HepG2 (cell line): ENCODE results near the gene UST. TPM values are rescaled to one million over a fixed set of nuclear protein-coding genes. Genes with fewer than 3 reads are reported as not detected.

ENCODE experiments used
- MTA3 ChIP-seq: sonication (generic); formaldehyde crosslinking; IDR thresholded peaks from 2 replicates; pipeline ENCODE4 v1.4.0; 2020; ENCODE audit warnings: missing genetic modification reagents
- RFX1 ChIP-seq: fragments of 450-650 bp; IDR thresholded peaks from 2 replicates; pipeline ENCODE4 v1.6.1; 2017
- SRF ChIP-seq: IDR thresholded peaks from 2 replicates; pipeline ENCODE4 v1.6.1; 2011; ENCODE audit warnings: mild to moderate bottlenecking, low read depth, low read length, moderate library complexity
- TMF1 ChIP-seq: sonication (generic); formaldehyde crosslinking; IDR thresholded peaks from 2 replicates; pipeline ENCODE4 v1.8.1; 2022; ENCODE audit warnings: low read depth, missing genetic modification reagents
- ZFP41 ChIP-seq: sonication (generic); formaldehyde crosslinking; IDR thresholded peaks from 2 replicates; pipeline ENCODE4 v1.4.0; 2020; ENCODE audit warnings: mild to moderate bottlenecking, missing genetic modification reagents, borderline replicate concordance
- ZNF382 ChIP-seq: sonication (generic); formaldehyde crosslinking; IDR thresholded peaks from 2 replicates; pipeline ENCODE4 v1.5.0; 2020; ENCODE audit warnings: missing genetic modification reagents, mild to moderate bottlenecking, borderline replicate concordance
- ZNF607 ChIP-seq: sonication (generic); formaldehyde crosslinking; IDR thresholded peaks from 2 replicates; pipeline ENCODE4 v1.5.1; 2020; ENCODE audit warnings: missing genetic modification reagents, mild to moderate bottlenecking, borderline replicate concordance
- ZNF614 ChIP-seq: IDR thresholded peaks from 2 replicates; pipeline ENCODE4 v1.6.1; 2018; ENCODE audit warnings: missing biosample characterization, missing genetic modification reagents, inconsistent platforms, borderline replicate concordance
- polyA plus RNA-seq, 8 experiments: library from polyadenylated mRNA; depleted of rRNA in 3 of 8; stranded (reverse) in 7 of 8; unstranded in 1 of 8; fragments of >200 nt; fragmentation: Illumina TruSeq in 4 of 8; extraction: Trizol in 4 of 8; gene quantifications; 2 replicates each; pipeline versions ENCODE4 v1.2.1 to v1.2.3, GENCODE V29; 2011 to 2016; ENCODE audit warnings: low read depth in 4 of 8, missing spikeins in 1 of 8, mixed read lengths in 1 of 8; ENCODE audit not compliant: insufficient read depth in 1 of 8
- total RNA-seq, 5 experiments: library from RNA; depleted of rRNA; stranded (reverse); fragments of >200 nt; fragmentation: Illumina TruSeq; extraction: Trizol; gene quantifications; 2 replicates each; pipeline ENCODE4 v1.2.3, GENCODE V29; 2016; ENCODE audit warnings: low read depth in 1 of 5
- TF ChIP-seq, protein P1 (sequence below): IDR thresholded peaks from 2 replicates; pipeline ENCODE4 v1.6.1; 2016; ENCODE audit warnings: mild to moderate bottlenecking
- TF ChIP-seq, protein P2 (sequence below): IDR thresholded peaks from 2 replicates; pipeline ENCODE4 v1.4.0; 2020; ENCODE audit warnings: mild to moderate bottlenecking, missing genetic modification reagents
- TF ChIP-seq, protein P3 (sequence below): sonication (generic); formaldehyde crosslinking; IDR thresholded peaks from 2 replicates; pipeline ENCODE4 v1.5.0; 2020; ENCODE audit warnings: mild to moderate bottlenecking, missing genetic modification reagents, moderate library complexity

UST gene
- total and polyA plus RNA-seq, 2 of the 13 experiments (the other 11 are each of a cell fraction or from before 2014, with no cell fraction given) = 0.27 TPM; not detected in 1

DNA sequence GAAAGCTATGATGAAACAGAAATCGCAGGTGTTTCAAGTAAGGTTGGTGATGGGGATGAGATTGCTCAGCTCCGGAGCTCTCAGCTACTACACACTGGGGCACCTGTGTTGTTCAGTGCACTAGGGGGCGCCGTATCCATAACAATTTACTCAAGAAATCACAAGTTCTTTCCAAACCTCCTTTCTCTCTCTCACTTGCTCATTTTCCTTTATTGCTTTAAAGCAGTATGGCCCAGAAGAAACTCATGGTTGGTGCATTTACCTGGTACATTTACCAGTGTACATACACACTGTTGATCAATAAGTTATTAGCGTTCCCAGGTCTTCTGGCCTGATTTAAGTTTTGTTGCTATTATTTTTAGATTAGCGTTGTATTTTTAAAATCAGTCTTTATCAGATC, 335.5 kb downstream of the UST start (continued):
- TF ChIP-seq, protein P1, sequence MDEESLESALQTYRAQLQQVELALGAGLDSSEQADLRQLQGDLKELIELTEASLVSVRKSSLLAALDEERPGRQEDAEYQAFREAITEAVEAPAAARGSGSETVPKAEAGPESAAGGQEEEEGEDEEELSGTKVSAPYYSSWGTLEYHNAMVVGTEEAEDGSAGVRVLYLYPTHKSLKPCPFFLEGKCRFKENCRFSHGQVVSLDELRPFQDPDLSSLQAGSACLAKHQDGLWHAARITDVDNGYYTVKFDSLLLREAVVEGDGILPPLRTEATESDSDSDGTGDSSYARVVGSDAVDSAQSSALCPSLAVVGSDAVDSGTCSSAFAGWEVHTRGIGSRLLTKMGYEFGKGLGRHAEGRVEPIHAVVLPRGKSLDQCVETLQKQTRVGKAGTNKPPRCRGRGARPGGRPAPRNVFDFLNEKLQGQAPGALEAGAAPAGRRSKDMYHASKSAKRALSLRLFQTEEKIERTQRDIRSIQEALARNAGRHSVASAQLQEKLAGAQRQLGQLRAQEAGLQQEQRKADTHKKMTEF (CRISPR knock-in tag) = peak; percentile 55; the same call in 1 of the 2 replicates
- no peak for TF ChIP-seq RFX1
- no peak for TF ChIP-seq ZFP41
- TF ChIP-seq ZNF614 (CRISPR knock-in tag) = 0 out of 2 replicates have a peak, but pooled peaks have one; percentile 45
- TF ChIP-seq ZNF382 (CRISPR knock-in tag) = no peak
- TF ChIP-seq, protein P2, sequence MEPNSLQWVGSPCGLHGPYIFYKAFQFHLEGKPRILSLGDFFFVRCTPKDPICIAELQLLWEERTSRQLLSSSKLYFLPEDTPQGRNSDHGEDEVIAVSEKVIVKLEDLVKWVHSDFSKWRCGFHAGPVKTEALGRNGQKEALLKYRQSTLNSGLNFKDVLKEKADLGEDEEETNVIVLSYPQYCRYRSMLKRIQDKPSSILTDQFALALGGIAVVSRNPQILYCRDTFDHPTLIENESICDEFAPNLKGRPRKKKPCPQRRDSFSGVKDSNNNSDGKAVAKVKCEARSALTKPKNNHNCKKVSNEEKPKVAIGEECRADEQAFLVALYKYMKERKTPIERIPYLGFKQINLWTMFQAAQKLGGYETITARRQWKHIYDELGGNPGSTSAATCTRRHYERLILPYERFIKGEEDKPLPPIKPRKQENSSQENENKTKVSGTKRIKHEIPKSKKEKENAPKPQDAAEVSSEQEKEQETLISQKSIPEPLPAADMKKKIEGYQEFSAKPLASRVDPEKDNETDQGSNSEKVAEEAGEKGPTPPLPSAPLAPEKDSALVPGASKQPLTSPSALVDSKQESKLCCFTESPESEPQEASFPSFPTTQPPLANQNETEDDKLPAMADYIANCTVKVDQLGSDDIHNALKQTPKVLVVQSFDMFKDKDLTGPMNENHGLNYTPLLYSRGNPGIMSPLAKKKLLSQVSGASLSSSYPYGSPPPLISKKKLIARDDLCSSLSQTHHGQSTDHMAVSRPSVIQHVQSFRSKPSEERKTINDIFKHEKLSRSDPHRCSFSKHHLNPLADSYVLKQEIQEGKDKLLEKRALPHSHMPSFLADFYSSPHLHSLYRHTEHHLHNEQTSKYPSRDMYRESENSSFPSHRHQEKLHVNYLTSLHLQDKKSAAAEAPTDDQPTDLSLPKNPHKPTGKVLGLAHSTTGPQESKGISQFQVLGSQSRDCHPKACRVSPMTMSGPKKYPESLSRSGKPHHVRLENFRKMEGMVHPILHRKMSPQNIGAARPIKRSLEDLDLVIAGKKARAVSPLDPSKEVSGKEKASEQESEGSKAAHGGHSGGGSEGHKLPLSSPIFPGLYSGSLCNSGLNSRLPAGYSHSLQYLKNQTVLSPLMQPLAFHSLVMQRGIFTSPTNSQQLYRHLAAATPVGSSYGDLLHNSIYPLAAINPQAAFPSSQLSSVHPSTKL (CRISPR knock-in tag) = 0 out of 2 replicates have a peak, but pooled peaks have one; percentile 19
- TF ChIP-seq TMF1 = no peak
- no peak for TF ChIP-seq ZNF607 (CRISPR knock-in tag)
- TF ChIP-seq SRF = no peak
- TF ChIP-seq, protein P3, sequence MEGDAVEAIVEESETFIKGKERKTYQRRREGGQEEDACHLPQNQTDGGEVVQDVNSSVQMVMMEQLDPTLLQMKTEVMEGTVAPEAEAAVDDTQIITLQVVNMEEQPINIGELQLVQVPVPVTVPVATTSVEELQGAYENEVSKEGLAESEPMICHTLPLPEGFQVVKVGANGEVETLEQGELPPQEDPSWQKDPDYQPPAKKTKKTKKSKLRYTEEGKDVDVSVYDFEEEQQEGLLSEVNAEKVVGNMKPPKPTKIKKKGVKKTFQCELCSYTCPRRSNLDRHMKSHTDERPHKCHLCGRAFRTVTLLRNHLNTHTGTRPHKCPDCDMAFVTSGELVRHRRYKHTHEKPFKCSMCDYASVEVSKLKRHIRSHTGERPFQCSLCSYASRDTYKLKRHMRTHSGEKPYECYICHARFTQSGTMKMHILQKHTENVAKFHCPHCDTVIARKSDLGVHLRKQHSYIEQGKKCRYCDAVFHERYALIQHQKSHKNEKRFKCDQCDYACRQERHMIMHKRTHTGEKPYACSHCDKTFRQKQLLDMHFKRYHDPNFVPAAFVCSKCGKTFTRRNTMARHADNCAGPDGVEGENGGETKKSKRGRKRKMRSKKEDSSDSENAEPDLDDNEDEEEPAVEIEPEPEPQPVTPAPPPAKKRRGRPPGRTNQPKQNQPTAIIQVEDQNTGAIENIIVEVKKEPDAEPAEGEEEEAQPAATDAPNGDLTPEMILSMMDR (CRISPR knock-in tag) = peak; percentile 90
- TF ChIP-seq MTA3 (CRISPR knock-in tag) = no peak
